ENCODE measurements around the gene SCD. TPM values are rescaled to one million over a fixed set of nuclear protein-coding genes. Genes with fewer than 3 reads are reported as not detected.
A peak's percentile ranks its signal among the peaks of the same experiment; 100 is the strongest.

Gene SCD
- total RNA-seq, 1 experiment from 2014 or later: 652 TPM

DNA sequence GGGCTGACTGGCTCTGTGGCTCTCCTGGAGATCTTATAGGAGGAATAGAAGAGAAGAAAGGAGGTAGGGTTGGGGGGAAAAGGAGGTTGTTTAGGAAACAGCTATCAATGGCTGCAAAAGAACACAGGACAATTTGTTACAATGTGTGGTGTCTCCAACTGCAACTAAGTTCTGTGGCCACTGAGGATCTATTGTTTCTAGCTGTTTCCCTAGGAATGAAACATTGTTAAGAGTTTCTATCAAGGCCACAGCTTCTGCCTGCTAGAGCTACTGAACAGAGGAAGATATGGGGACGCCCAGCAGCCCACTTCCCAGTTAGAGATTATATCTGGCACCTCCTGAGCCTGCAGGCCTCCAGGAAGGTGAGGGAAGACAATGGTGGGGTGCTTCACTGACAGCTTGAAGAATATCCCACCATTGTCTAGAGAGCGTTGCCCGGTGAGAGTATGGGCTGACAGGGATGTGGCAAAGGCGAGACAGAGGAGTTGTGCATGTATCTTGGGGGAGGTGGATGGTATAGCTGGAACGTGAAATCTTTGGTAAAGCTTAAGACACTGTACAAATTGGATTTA is 4.0 kb downstream of the SCD start:
- peaks cover 27 to 37% of the 10 kb centered on the region in 2 experiments for H3K4me1 ChIP-seq (ENCODE audit: control insufficient read depth in 1 of 2, insufficient read depth in 2 of 2, low read length in 2 of 2)
- no peaks in the 10 kb centered on the region for H3K9me2 ChIP-seq (ENCODE audit: insufficient read depth)
- ChIA-PET POLR2A (interaction anchor here (2.0 to 2.8 kb wide), 2 partner anchors 20 to 22 kb away, joined by 6 to 12 read pairs; no protein-coding TSS in a partner anchor), CTCF (interaction anchor here (1.3 kb wide), 1 partner anchor 20 kb away, joined by 3 read pairs; no protein-coding TSS in a partner anchor), RAD21 (ENCODE audit: low non-redundant PET in 1 of 2, low total read pairs in 2 of 2, uncharacterized antibody in 2 of 2, unreplicated experiment in 2 of 2) (no interaction called here)
- TF ChIP-seq, protein P1, sequence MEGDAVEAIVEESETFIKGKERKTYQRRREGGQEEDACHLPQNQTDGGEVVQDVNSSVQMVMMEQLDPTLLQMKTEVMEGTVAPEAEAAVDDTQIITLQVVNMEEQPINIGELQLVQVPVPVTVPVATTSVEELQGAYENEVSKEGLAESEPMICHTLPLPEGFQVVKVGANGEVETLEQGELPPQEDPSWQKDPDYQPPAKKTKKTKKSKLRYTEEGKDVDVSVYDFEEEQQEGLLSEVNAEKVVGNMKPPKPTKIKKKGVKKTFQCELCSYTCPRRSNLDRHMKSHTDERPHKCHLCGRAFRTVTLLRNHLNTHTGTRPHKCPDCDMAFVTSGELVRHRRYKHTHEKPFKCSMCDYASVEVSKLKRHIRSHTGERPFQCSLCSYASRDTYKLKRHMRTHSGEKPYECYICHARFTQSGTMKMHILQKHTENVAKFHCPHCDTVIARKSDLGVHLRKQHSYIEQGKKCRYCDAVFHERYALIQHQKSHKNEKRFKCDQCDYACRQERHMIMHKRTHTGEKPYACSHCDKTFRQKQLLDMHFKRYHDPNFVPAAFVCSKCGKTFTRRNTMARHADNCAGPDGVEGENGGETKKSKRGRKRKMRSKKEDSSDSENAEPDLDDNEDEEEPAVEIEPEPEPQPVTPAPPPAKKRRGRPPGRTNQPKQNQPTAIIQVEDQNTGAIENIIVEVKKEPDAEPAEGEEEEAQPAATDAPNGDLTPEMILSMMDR (IDR thresholded peaks at IDR 0.05 in 2 of 3, conservative IDR thresholded peaks at IDR 0.05 in 1 of 3; ENCODE audit: borderline replicate concordance in 1 of 3, insufficient read depth in 1 of 3, low read depth in 2 of 3, low read length in 2 of 3): no peak
- TF ChIP-seq POLR2A (IDR thresholded peaks at IDR 0.05; ENCODE audit: borderline replicate concordance, extremely low read depth, insufficient read depth, insufficient read length) (no peak), ZFX (IDR thresholded peaks at IDR 0.05) (no peak), TCF7L2 (IDR thresholded peaks at IDR 0.05; ENCODE audit: borderline replicate concordance, extremely low read depth, insufficient read depth, insufficient read length) (no peak), ZNF274 (IDR thresholded peaks at IDR 0.05; ENCODE audit: low read depth, low read length) (no peak), POLR2AphosphoS5 (IDR thresholded peaks at IDR 0.05; ENCODE audit: low read depth, low read length) (no peak), SRF (IDR thresholded peaks at IDR 0.05; ENCODE audit: low read depth) (no peak), EZH2 (IDR thresholded peaks at IDR 0.05) (no peak), ATF3 (IDR thresholded peaks at IDR 0.05) (no peak), ELF1 (IDR thresholded peaks at IDR 0.05; ENCODE audit: borderline replicate concordance, low read depth) (no peak), SIN3A (IDR thresholded peaks at IDR 0.05; ENCODE audit: low read depth) (no peak), SP1 (IDR thresholded peaks at IDR 0.05; ENCODE audit: low read depth) (no peak), MAX (IDR thresholded peaks at IDR 0.05) (no peak), YY1 (IDR thresholded peaks at IDR 0.05; ENCODE audit: extremely low read depth, insufficient replicate concordance, low read depth, low read length) (no peak), CBX3 (IDR thresholded peaks at IDR 0.05; ENCODE audit: low read depth) (no peak), RAD21 (IDR thresholded peaks at IDR 0.05; ENCODE audit: low read depth) (no peak), JUND (IDR thresholded peaks at IDR 0.05) (no peak)
- TF ChIP-seq, protein P2, sequence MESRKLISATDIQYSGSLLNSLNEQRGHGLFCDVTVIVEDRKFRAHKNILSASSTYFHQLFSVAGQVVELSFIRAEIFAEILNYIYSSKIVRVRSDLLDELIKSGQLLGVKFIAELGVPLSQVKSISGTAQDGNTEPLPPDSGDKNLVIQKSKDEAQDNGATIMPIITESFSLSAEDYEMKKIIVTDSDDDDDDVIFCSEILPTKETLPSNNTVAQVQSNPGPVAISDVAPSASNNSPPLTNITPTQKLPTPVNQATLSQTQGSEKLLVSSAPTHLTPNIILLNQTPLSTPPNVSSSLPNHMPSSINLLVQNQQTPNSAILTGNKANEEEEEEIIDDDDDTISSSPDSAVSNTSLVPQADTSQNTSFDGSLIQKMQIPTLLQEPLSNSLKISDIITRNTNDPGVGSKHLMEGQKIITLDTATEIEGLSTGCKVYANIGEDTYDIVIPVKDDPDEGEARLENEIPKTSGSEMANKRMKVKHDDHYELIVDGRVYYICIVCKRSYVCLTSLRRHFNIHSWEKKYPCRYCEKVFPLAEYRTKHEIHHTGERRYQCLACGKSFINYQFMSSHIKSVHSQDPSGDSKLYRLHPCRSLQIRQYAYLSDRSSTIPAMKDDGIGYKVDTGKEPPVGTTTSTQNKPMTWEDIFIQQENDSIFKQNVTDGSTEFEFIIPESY (IDR thresholded peaks at IDR 0.05; ENCODE audit: extremely low read depth, insufficient replicate concordance, low read length): no peak
- H3K9ac ChIP-seq (ENCODE audit: low read length): no peak overlapping the region
- peaks cover 87% of the 10 kb centered on the region for H3K79me2 ChIP-seq (ENCODE audit: insufficient read depth, low read length)
- H3K27me3 ChIP-seq (ENCODE audit: insufficient read depth, low read length): no peaks in the 10 kb centered on the region
- no TSS peak for BruUV-seq (replicated peaks)
- H2AFZ ChIP-seq (ENCODE audit: low read depth, low read length, poor library complexity, severe bottlenecking): no peak overlapping the region
- ATAC-seq (no peak), DNase-seq (ENCODE audit: low read depth, low spot score) (no peak)
- peak overlapping the region; percentile 24 for H3K27ac ChIP-seq (ENCODE audit: low read depth, low read length)
- H4K20me1 ChIP-seq (ENCODE audit: insufficient read depth): no peaks in the 10 kb centered on the region
- no peak overlapping the region for H3K4me2 ChIP-seq (ENCODE audit: low read length)
- intact Hi-C loops (cut with micrococcal nuclease): no loop called here
- peaks cover 73 to 79% of the 10 kb centered on the region in 2 experiments for H3K36me3 ChIP-seq (ENCODE audit: control insufficient read depth in 1 of 2, insufficient read depth in 2 of 2, low read length in 2 of 2)
- no peaks in the 10 kb centered on the region for H3K9me3 ChIP-seq (ENCODE audit: control insufficient read depth in 1 of 2, insufficient read depth in 1 of 2, low read depth in 1 of 2, low read length in 2 of 2)
- no peak overlapping the region for H3K4me3 ChIP-seq (replicated peaks in 1 of 2; ENCODE audit: low read depth in 1 of 2, low read length in 2 of 2)
